Measurements from ENCODE around the gene UBE2D2.

GRCh38 chr5:139647506-139648204 is 86.5 kb downstream of the UBE2D2 start:
- TF ChIP-seq CTCF (IDR thresholded peaks at IDR 0.05) = no peak
- TF ChIP-seq ZFX (IDR thresholded peaks at IDR 0.05; ENCODE audit: borderline replicate concordance) = no peak
